WTC11 (cell line): ENCODE measurements around the gene RRAS. TPM values are rescaled to one million over a fixed set of nuclear protein-coding genes. Genes with fewer than 3 reads are reported as not detected.

ENCODE experiments used
- ATF1 ChIP-seq: sonication (generic); formaldehyde crosslinking; IDR thresholded peaks from 2 replicates; pipeline ENCODE4 v1.8.1; 2023; ENCODE audit warnings: mild to moderate bottlenecking, moderate library complexity, missing genetic modification reagents
- ATF6 ChIP-seq: sonication (generic); formaldehyde crosslinking; IDR thresholded peaks from 2 replicates; pipeline ENCODE4 v1.8.1; 2023; ENCODE audit warnings: mild to moderate bottlenecking, missing genetic modification reagents
- CDX4 ChIP-seq: fragments of 250-450 bp; sonication (Bioruptor Pico); IDR thresholded peaks from 2 replicates; pipeline ENCODE4 v1.9.0; 2021; ENCODE audit warnings: moderate library complexity, mild to moderate bottlenecking, inconsistent platforms, borderline replicate concordance
- ELF4 ChIP-seq: sonication (generic); formaldehyde crosslinking; IDR thresholded peaks from 2 replicates; pipeline ENCODE4 v1.8.1; 2022; ENCODE audit warnings: low read depth, mild to moderate bottlenecking, moderate library complexity, missing genetic modification reagents
- EMX1 ChIP-seq: fragments of 250-450 bp; sonication (Bioruptor Pico); IDR thresholded peaks from 2 replicates; pipeline ENCODE4 v1.8.0; 2021; ENCODE audit warnings: mild to moderate bottlenecking
- FOXJ3 ChIP-seq: sonication (generic); formaldehyde crosslinking; IDR thresholded peaks from 2 replicates; pipeline ENCODE4 v1.9.0; 2021; ENCODE audit warnings: missing genetic modification reagents, mild to moderate bottlenecking, borderline replicate concordance
- FOXK1 ChIP-seq: sonication (generic); formaldehyde crosslinking; IDR thresholded peaks from 2 replicates; pipeline ENCODE4 v1.8.0; 2022; ENCODE audit warnings: mild to moderate bottlenecking, moderate library complexity, missing genetic modification reagents
- HMGA2 ChIP-seq: fragments of 250-450 bp; sonication (Bioruptor Pico); IDR thresholded peaks from 2 replicates; pipeline ENCODE4 v1.4.0; 2021; ENCODE audit warnings: mild to moderate bottlenecking, moderate library complexity
- IRF2 ChIP-seq: sonication (generic); formaldehyde crosslinking; IDR thresholded peaks from 2 replicates; pipeline ENCODE4 v1.8.0; 2022; ENCODE audit warnings: low read depth, missing genetic modification reagents, borderline replicate concordance
- JUN ChIP-seq: sonication (generic); formaldehyde crosslinking; IDR thresholded peaks from 2 replicates; pipeline ENCODE4 v1.8.0; 2023; ENCODE audit warnings: mild to moderate bottlenecking, missing genetic modification reagents
- NR1H2 ChIP-seq: sonication (generic); formaldehyde crosslinking; IDR thresholded peaks from 2 replicates; pipeline ENCODE4 v1.9.0; 2021; ENCODE audit warnings: mild to moderate bottlenecking, moderate library complexity, missing genetic modification reagents
- NR2C2 ChIP-seq: sonication (generic); formaldehyde crosslinking; IDR thresholded peaks from 2 replicates; pipeline ENCODE4 v1.8.0; 2022; ENCODE audit warnings: mild to moderate bottlenecking, missing genetic modification reagents
- NR3C1 ChIP-seq: sonication (generic); formaldehyde crosslinking; conservative IDR thresholded peaks from 2 replicates; pipeline ENCODE4 v1.8.1; 2023; ENCODE audit warnings: low read depth, mild to moderate bottlenecking, missing genetic modification reagents
- PRDM15 ChIP-seq: sonication (generic); formaldehyde crosslinking; IDR thresholded peaks from 2 replicates; pipeline ENCODE4 v1.8.0; 2022; ENCODE audit warnings: missing genetic modification reagents
- PRRX2 ChIP-seq: fragments of 250-450 bp; sonication (Bioruptor Pico); IDR thresholded peaks from 2 replicates; pipeline ENCODE4 v1.8.0; 2021; ENCODE audit warnings: mild to moderate bottlenecking
- RELA ChIP-seq: sonication (generic); formaldehyde crosslinking; IDR thresholded peaks from 2 replicates; pipeline ENCODE4 v1.8.1; 2022; ENCODE audit warnings: missing genetic modification reagents, mild to moderate bottlenecking, borderline replicate concordance
- SMAD3 ChIP-seq: sonication (generic); formaldehyde crosslinking; IDR thresholded peaks from 2 replicates; pipeline ENCODE4 v1.8.0; 2022; ENCODE audit warnings: missing genetic modification reagents, mild to moderate bottlenecking, borderline replicate concordance
- TCF7 ChIP-seq: sonication (generic); formaldehyde crosslinking; IDR thresholded peaks from 2 replicates; pipeline ENCODE4 v1.8.0; 2022; ENCODE audit warnings: mild to moderate bottlenecking, low read depth, missing genetic modification reagents, moderate library complexity
- TP53 ChIP-seq: sonication (generic); formaldehyde crosslinking; IDR thresholded peaks from 2 replicates; pipeline ENCODE4 v1.8.1; 2023; ENCODE audit warnings: mild to moderate bottlenecking, missing genetic modification reagents
- ZBTB21 ChIP-seq: sonication (generic); formaldehyde crosslinking; IDR thresholded peaks from 2 replicates; pipeline ENCODE4 v1.8.1; 2023; ENCODE audit warnings: mild to moderate bottlenecking, missing genetic modification reagents, borderline replicate concordance
- ZNF121 ChIP-seq: sonication (generic); formaldehyde crosslinking; IDR thresholded peaks from 2 replicates; pipeline ENCODE4 v1.8.0; 2023; ENCODE audit warnings: missing genetic modification reagents
- ZNF138 ChIP-seq: sonication (generic); formaldehyde crosslinking; conservative IDR thresholded peaks from 2 replicates; pipeline ENCODE4 v1.8.1; 2022; ENCODE audit warnings: mild to moderate bottlenecking, moderate library complexity, missing genetic modification reagents
- ZNF281 ChIP-seq: sonication (generic); formaldehyde crosslinking; IDR thresholded peaks from 2 replicates; pipeline ENCODE4 v1.8.0; 2023; ENCODE audit warnings: mild to moderate bottlenecking, missing genetic modification reagents
- ZNF396 ChIP-seq: fragments of 250-450 bp; sonication (Bioruptor Pico); IDR thresholded peaks from 2 replicates; pipeline ENCODE4 v1.8.0; 2021; ENCODE audit warnings: mild to moderate bottlenecking, moderate library complexity, borderline replicate concordance
- ZNF416 ChIP-seq: fragments of 250-450 bp; sonication (Bioruptor Pico); IDR thresholded peaks from 2 replicates; pipeline ENCODE4 v1.9.0; 2021; ENCODE audit warnings: mild to moderate bottlenecking, inconsistent platforms
- ZNF423 ChIP-seq: fragments of 250-450 bp; sonication (Bioruptor Pico); IDR thresholded peaks from 2 replicates; pipeline ENCODE4 v2.1.2; 2022; ENCODE audit warnings: mild to moderate bottlenecking, moderate library complexity
- ZNF512 ChIP-seq: sonication (generic); formaldehyde crosslinking; IDR thresholded peaks from 2 replicates; pipeline ENCODE4 v1.8.1; 2022; ENCODE audit warnings: missing genetic modification reagents, borderline replicate concordance
- ZNF671 ChIP-seq: fragments of 250-450 bp; sonication (Bioruptor Pico); IDR thresholded peaks from 2 replicates; pipeline ENCODE4 v1.8.0; 2021; ENCODE audit warnings: mild to moderate bottlenecking
- ZSCAN18 ChIP-seq: fragments of 250-450 bp; sonication (Bioruptor Pico); IDR thresholded peaks from 2 replicates; pipeline ENCODE4 v2.1.2; 2022; ENCODE audit warnings: mild to moderate bottlenecking, moderate library complexity
- total RNA-seq: library from RNA; stranded (reverse); gene quantifications from 3 replicates; pipeline ENCODE4 v1.2.3, GENCODE V29; 2021

The RRAS gene
- total RNA-seq, 1 experiment from 2014 or later: 11.4 TPM

GRCh38 chr19:49640113-49640898 lies at the start of gene RRAS (continued):
- no peak for TF ChIP-seq ATF6 (CRISPR knock-in tag)
- TF ChIP-seq PRRX2 (CRISPR knock-in tag): no peak
- TF ChIP-seq ELF4 (CRISPR knock-in tag): no peak
- TF ChIP-seq ZNF416 (CRISPR knock-in tag): no peak
- no peak for TF ChIP-seq FOXJ3 (CRISPR knock-in tag)
- no peak for TF ChIP-seq ZNF396
- no peak for TF ChIP-seq ZNF423 (CRISPR knock-in tag)
- no peak for TF ChIP-seq IRF2 (CRISPR knock-in tag)
- TF ChIP-seq ZNF512 (CRISPR knock-in tag): no peak
- TF ChIP-seq SMAD3: no peak
- no peak for TF ChIP-seq TCF7
- no peak for TF ChIP-seq EMX1
- TF ChIP-seq ATF1 (CRISPR knock-in tag): no peak
- TF ChIP-seq ZBTB21: no peak
- TF ChIP-seq FOXK1 (CRISPR knock-in tag): 0 out of 2 replicates have a peak, but pooled peaks have one; percentile 9
- TF ChIP-seq RELA (CRISPR knock-in tag): no peak
- no peak for TF ChIP-seq ZNF671 (CRISPR knock-in tag)
- TF ChIP-seq ZSCAN18 (CRISPR knock-in tag): no peak
- no peak for TF ChIP-seq TP53 (CRISPR knock-in tag)
- TF ChIP-seq ZNF121 (CRISPR knock-in tag): no peak
- TF ChIP-seq JUN (CRISPR knock-in tag): peak; percentile 70; the same call in 1 of the 2 replicates
- TF ChIP-seq NR1H2: no peak
- TF ChIP-seq PRDM15: no peak
- TF ChIP-seq CDX4: no peak
- no peak for TF ChIP-seq ZNF138 (CRISPR knock-in tag)
- no peak for TF ChIP-seq ZNF281 (CRISPR knock-in tag)
- no peak for TF ChIP-seq NR3C1 (CRISPR knock-in tag)
- TF ChIP-seq HMGA2 (CRISPR knock-in tag): no peak
- TF ChIP-seq NR2C2 (CRISPR knock-in tag): no peak
